Stimulated activated CD4-positive, alpha-beta T cell treated with anti-CD3 and anti-CD28 coated beads, Interleukin-4, amount 100 ng/mL, for 4 hours (primary cell): Measurements from ENCODE around the gene P4HTM.

ENCODE experiments used
- DNase-seq, 2 experiments: peaks; one replicate each; pipeline ENCODE4 v3.0.0-alpha.2; 2020

P4HTM gene

DNA sequence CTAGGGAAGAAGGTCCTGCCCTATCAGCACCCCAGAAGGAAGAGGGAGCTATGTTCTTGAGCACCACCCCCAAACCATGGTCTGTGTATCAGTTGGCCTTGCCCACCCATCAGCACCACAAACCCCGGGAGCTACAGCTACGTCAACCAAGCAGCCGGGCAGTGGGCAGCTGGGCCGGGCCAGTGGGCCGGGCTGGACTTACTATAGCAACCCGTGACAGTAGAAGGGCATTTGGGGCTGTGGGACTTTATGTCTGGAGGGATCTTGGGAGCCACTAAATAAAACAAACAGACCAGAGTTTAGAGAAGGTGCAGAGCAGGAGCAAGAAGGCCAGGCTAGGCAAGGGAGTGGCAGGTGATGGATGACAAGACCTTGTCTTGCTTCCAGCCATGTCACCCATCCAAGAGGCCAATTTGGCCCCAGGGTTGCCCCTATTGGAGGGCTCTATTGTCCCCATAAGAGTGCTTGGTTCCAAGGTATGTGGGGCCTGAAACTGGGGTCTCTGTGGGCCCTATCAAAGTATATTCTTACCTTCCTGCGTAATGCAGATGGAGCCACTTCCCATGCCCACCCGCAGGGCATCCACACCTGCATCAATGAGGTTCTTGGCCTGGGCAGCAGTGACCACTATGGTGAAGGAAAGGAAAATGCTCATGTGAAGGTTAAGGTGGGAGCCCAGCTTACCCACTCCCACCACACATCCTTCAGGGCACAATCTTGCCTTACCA is 35.9 kb downstream of the P4HTM start:
- DNase-seq: no peak

DNA sequence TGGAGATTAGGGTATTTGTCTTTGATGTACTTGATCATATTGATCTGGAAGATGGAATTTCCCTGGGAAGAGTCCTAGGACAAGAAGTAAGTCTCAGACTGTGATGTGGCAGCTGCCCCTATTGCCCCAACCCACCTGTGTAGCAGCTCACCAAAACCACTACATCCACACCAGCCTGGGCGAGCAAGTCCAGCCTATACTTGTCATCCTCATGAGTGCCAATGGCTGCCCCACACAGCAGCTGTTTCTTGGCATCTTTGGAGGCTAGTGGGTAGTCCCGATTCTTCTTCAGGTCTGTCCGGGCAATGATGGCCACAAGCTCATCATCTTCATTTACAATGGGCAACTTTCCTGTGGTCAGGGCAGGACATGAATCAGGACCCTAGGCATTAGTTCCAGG is 36.5 kb downstream of the P4HTM start:
- no peak for DNase-seq

DNA sequence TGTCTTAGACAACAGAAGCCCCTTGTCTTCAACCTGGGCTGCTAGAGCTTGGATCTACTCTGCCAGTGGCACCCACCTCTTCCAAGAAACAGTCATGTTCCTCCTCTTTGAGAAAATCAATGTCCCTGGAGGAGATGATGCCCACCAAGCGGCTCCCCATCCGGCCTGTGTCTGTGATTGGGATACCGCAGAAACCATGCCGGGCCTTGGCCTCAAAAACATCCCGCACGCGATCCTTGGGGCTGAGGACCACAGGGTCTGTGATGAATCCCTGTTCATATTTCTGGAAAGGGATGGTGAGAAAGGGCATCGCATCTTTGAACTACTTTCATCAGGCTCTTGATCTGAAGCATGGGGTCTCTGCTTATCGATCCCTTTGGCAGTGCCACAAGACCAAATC is 37.6 kb downstream of the P4HTM start:
- no peak for DNase-seq

DNA sequence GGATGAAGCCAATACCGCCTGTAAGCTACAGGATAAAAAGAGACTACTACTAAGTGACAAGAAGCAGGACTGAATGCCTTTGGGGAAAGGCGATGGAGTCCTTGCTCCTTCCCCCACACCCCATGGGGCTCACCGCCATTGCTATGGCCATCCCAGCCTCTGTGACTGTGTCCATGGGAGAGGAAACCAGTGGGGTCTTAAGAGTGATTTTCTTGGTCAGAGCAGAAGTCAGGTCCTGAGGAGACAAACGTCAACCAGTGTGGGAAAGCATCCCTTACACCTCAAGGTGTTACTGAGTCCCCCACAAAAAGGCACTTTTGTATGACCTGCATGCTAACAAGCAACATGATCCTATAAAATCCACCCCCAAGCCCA is 38.2 kb downstream of the P4HTM start:
- DNase-seq: no peak

DNA sequence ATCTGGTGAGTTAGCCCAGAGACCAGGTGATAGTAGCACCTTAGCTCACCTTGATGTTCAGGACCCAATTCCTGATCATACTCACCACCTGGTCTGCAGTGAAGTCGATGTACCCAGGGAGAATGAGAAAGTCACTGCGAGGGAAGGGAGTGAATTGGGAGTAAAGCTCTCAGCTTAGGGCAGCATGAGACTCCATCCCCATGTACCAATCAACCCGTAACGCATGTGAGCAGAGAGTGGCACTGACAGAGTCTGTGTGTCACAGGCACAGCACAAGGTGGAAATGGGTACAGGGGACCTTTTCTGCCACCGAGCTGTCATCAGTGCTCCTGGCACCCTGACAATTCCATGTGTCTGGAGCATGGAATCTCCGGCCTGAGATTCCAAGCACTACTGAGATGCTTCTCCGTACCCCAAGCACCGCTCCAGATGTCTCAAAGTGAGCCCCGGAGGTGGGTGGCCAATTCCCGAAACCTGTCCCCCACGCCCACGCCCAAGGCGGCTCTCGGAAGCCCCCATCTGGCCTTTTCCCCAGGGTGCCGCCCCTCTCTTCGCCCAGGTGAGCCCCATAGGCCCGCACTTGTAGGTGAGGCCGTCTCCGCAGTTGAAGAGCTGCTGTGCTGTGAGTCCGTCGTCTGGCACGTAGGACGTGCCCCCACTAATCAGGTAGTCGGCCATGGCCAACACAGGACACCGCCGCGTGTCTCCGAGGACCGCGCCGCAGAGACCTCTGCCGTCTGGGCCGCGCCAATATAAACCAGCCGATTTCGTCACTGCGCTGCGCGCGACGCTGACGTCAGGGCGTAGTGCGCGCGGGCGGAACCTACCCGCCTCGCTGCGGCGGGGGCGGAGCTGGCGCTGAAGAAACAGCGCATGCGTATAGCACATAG is 38.9 kb downstream of the P4HTM start, which contains the start of gene IMPDH2:
Gene IMPDH2 (minus strand): TSS at position 726 of the 890 bp plus-strand sequence. CDS start 48 bp downstream, at position 678.
- DNase-seq: peak; percentile 92 to 93

DNA sequence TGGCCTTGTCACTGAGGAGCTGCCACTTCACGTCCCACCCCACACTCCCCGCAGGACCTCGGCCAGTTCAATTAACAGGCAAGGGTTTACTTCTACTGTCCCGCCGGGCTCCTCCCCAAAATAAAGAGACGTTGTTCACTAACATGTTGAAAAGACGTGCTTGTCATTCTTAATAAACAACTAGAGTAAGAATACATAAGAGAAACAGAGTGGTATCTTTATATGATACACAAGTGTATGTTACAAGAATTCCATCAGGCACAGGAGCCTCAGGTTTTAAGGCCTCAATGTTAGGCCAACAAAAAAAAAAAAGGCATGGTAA is 39.5 kb downstream of the P4HTM start:
- DNase-seq: no peak

DNA sequence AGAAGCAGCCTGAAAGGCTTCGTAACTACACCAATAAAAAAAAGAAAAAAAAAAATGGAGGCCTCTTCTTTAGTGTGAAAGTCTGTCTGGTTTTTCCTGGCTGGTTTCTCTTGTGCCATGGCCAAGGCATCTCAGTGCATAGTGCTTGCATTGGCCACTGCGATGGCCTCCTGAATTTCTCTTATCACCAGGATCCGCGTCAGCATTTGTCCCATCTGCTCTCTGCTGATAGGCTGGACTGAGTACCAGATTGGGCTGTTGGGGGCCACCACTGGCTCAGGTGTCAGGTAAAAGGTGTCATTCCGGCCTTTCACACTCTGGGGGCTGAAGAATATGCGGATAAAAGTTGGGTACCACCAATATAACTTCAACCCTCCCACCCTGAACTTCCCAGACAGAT is 40.3 kb downstream of the P4HTM start:
- no peak for DNase-seq

DNA sequence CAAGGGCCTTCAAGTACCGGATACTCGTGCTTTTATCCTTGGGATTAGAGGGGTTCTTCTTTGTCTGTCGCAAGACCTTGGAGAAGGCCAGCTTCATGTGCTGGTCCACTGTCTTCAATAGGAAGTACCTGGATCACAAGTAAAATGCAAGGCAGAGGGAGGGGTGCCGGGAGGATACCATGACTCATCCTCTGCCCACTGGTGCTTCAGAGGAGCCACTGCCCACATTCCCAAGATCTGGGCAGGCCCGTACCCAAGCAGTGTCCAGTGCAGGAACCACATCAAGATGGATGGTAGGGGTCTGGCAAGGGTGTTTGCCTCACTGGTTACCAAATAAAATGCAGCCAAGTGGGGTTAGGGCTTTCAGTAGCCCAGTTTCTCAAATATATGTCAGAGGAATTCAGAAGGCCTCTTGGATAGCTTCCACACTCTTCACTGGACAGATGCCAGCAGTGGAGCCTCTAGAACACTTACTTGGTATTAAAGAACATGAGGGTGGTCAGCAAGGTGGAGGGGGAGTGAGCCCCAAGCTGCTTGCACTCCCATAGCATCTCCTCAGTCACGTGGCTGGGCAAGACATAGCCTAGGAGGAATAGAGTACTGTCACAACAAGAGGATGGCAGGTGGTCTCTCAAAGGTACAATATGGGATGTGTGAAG is 42.7 kb downstream of the P4HTM start:
- no peak for DNase-seq

DNA sequence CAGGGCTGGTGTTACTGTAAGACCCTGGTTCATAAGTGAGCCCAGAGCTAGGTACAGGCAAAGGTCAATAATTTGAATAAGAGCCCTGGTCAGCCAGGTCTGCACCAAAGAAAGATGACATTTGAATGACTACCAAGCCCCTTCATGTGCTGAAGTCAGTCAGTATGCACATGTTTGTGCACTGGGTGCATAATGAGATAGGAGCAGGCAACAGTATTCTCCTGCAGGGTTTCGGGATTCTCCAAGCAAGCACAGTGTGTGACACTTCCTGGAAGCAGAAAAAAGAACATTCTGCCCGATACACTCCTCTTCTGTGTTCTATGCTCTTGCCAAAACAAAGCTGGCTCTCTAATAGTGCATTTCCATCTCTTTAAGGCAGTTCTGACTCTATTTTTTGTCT is 44.6 kb downstream of the P4HTM start:
- no peak for DNase-seq

DNA sequence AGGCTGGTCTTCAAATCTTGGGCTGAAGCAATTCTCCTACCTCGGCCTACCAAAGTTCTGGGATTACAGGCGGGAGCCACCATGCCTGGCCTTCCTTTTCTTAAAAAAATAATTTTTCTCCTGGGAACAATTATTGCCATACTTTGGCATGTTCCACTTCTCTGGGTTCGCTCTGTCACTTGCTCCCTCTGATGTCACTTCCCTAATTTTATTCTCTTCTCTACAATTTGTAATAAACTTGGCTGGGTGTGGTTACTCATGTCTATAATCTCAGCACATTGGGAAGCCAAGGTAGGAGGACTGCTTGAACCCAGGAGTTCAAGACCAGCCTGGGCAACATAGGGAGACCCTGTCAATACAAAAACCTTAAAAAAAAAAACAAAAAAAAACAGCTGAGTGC is 45.2 kb downstream of the P4HTM start:
- no peak for DNase-seq

DNA sequence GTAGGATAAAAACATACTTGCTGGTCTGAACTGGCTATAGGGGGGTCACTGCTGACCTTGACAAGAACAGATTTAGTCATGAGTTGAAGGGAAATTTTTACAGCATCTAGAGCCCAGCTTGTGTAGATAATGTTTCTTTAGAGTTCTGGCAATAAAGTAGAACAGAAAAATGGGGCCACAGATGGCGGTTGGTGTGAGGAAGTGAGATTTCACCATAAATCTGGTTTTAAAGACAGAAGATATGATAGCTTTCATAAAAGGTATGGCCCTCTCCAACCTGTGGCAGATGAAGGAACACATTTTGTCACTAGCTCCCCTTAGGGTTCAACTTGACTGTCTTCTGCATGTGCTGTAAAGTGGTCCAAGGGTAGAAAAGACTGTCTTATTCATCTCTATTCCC is 63.5 kb downstream of the P4HTM start:
- DNase-seq: no peak

DNA sequence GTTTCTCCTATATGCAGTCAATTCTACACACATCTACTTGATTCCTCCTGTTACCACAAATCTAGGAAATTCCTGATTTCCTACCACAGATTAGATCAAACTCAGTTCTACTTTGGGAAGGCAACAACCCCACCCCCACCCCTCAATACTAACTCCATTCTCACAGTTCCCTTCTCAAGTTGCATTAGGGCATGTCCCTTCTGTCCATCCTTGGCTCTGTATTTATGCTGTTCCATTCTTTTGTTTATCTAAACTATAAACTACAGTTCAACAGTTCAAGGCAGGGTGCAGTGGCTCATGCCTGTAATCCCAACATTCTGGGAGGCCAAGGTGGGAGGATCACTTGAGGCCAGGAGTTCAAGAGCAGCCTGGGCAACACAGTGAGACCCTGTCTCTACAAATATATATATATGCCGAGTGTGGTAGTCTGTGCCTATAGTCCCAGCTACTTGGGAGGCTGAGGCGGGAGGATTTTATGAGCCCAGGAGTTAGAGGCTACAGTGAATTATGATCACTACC is 64.4 kb downstream of the P4HTM start:
- no peak for DNase-seq
